Thoracic aorta (tissue), 2 donors: Measurements from ENCODE around the gene NGF. TPM values are rescaled to one million over a fixed set of nuclear protein-coding genes. Genes with fewer than 3 reads are reported as not detected.

Experiments used
- ATAC-seq: fragments of 150-250 bp; one replicate; pipeline ENCODE4 v1.8.0; 2017; ENCODE audit warnings: low read depth; ENCODE audit not compliant: insufficient number of reproducible peaks, low FRiP score
- DNase-seq: peaks from one replicate; pipeline ENCODE4 v3.0.0-alpha.2; 2020; ENCODE audit warnings: low spot score
- H3K27ac ChIP-seq, 2 donors: fragments of 200-600 bp; sonication (generic); 1 replicate in 1 of 2; 2 replicates in 1 of 2; pipeline ENCODE4 v1.5.1; 2016; ENCODE audit warnings: mild to moderate bottlenecking in 2 of 2, moderate library complexity in 2 of 2
- H3K27me3 ChIP-seq: fragments of 200-600 bp; sonication (generic); replicated peaks from 2 replicates; pipeline ENCODE4 v1.6.0; 2016; ENCODE audit warnings: mild to moderate bottlenecking; ENCODE audit not compliant: insufficient read depth
- H3K36me3 ChIP-seq: fragments of 200-600 bp; sonication (generic); one replicate; pipeline ENCODE4 v1.5.1; 2016
- H3K4me1 ChIP-seq, 2 donors: fragments of 200-600 bp; sonication (generic); 1 replicate in 1 of 2; 2 replicates in 1 of 2; pipeline versions ENCODE4 v1.5.1 to v1.6.0; 2016; ENCODE audit warnings: low read depth in 2 of 2, mild to moderate bottlenecking in 1 of 2; ENCODE audit not compliant: control insufficient read depth in 1 of 2
- H3K4me3 ChIP-seq: fragments of 200-600 bp; sonication (generic); 2 replicates; pipeline ENCODE4 v1.5.1; 2016; ENCODE audit warnings: mild to moderate bottlenecking
- H3K9me3 ChIP-seq: fragments of 200-600 bp; sonication (generic); 2 replicates; pipeline ENCODE4 v1.5.1; 2016
- CTCF ChIP-seq: fragments of 200-600 bp; sonication (generic); IDR thresholded peaks from one replicate; pipeline ENCODE4 v1.5.1; 2019; ENCODE audit warnings: antibody characterized with exemption
- total RNA-seq, 2 donors: library from RNA; depleted of rRNA; stranded (reverse); fragments of >200 nt; gene quantifications; one replicate each; pipeline versions ENCODE4 v1.1.0 to v1.2.3, GENCODE V29; 2016

NGF gene
- total RNA-seq, 2 donors from 2014 or later, result 21.8 to 25.7 TPM

GRCh38 chr1:115241309-115241708 is 96.7 kb downstream of the NGF start:
- ATAC-seq, result no peak
- peaks cover 0 to 14% of the 10 kb centered on the region in 2 donors for H3K4me1 ChIP-seq
- DNase-seq, result no peak
- H3K4me3 ChIP-seq, result no peak overlapping the region
- TF ChIP-seq CTCF, result no peak
- H3K36me3 ChIP-seq, result no peaks in the 10 kb centered on the region
- no peaks in the 10 kb centered on the region for H3K27me3 ChIP-seq
- no peaks in the 10 kb centered on the region for H3K9me3 ChIP-seq
- no peak overlapping the region for H3K27ac ChIP-seq

GRCh38 chr1:115240297-115240696 is 97.8 kb downstream of the NGF start:
- Histone ChIP-seq H3K36me3 (no peaks in the 10 kb centered on the region), H3K4me1 (peaks cover 0 to 14% of the 10 kb centered on the region in 2 donors), H3K27ac (no peak overlapping the region), H3K27me3 (no peaks in the 10 kb centered on the region), H3K9me3 (no peaks in the 10 kb centered on the region), H3K4me3 (no peak overlapping the region)
- ATAC-seq, result no peak
- TF ChIP-seq CTCF, result no peak
- DNase-seq, result no peak

- H3K27ac ChIP-seq, result no peak overlapping the region
- ATAC-seq (peak; percentile 62), DNase-seq (no peak)
- H3K9me3 ChIP-seq, result no peaks in the 10 kb centered on the region
- peaks cover 0 to 14% of the 10 kb centered on the region in 2 donors for H3K4me1 ChIP-seq
- no peak for TF ChIP-seq CTCF
- no peaks in the 10 kb centered on the region for H3K27me3 ChIP-seq
- no peaks in the 10 kb centered on the region for H3K36me3 ChIP-seq
- H3K4me3 ChIP-seq, result no peak overlapping the region
Observed at GRCh38 chr1:115239426-115239825, 98.6 kb downstream of the NGF start.

- ATAC-seq (no peak), DNase-seq (no peak)
- no peaks in the 10 kb centered on the region for H3K9me3 ChIP-seq
- H3K36me3 ChIP-seq, result no peaks in the 10 kb centered on the region
- TF ChIP-seq CTCF, result no peak
- H3K27ac ChIP-seq, result no peak overlapping the region
- H3K4me3 ChIP-seq, result no peak overlapping the region
- peaks cover 0 to 14% of the 10 kb centered on the region in 2 donors for H3K4me1 ChIP-seq
- no peaks in the 10 kb centered on the region for H3K27me3 ChIP-seq
Observed at GRCh38 chr1:115239148-115239422, 99.0 kb downstream of the NGF start.

GRCh38 chr1:115238336-115239147 is 99.5 kb downstream of the NGF start:
- no peaks in the 10 kb centered on the region for H3K36me3 ChIP-seq
- no peaks in the 10 kb centered on the region for H3K27me3 ChIP-seq
- no peak for DNase-seq
- TF ChIP-seq CTCF, result no peak
- H3K27ac ChIP-seq, result no peak overlapping the region
- H3K4me1 ChIP-seq, result peaks cover 0 to 14% of the 10 kb centered on the region in 2 donors
- no peak overlapping the region for H3K4me3 ChIP-seq
- ATAC-seq, result no peak
- H3K9me3 ChIP-seq, result no peaks in the 10 kb centered on the region
